Peyer's patch (tissue), 4 donors: Measurements from ENCODE around the gene ATP5PB.

ENCODE experiments used
- POLR2A ChIP-seq, 2 donors: fragments of 450-650 bp; IDR thresholded peaks; one replicate each; pipeline ENCODE4 v1.5.1; 2017; ENCODE audit warnings: antibody characterized with exemption in 2 of 2, mild to moderate bottlenecking in 2 of 2, moderate library complexity in 2 of 2
- TF ChIP-seq, protein P1 (sequence below), 6 experiments: fragments of 450-650 bp in 4 of 6; fragments of 200-600 bp in 2 of 6; sonication (generic) in 1 of 6; IDR thresholded peaks; one replicate each; pipeline ENCODE4 v1.5.1; 2017 to 2019; ENCODE audit warnings: antibody characterized with exemption in 6 of 6, mild to moderate bottlenecking in 3 of 6, moderate library complexity in 1 of 6

DNA sequence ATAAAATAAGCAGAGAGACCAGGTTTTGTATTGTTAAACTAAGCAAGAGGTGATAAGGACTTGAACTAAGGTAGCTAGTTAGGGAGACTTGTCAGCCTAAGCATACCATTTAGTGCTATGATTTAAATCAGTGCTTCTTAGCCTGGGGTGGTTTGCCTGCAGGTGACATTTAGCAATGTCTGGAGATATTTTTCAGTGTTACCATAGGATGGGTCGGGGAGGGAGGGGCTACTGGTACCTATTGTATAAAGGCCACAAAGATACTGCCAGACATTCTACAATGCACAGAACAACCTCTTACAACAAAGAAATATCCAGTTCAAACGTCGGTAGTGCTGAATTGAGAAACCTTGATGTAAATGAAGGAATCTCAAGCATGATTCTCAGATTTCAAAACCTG lies 3.3 kb downstream of the ATP5PB start:
- no peak for TF ChIP-seq POLR2A (IDR thresholded peaks at IDR 0.05)
- TF ChIP-seq, protein P1, sequence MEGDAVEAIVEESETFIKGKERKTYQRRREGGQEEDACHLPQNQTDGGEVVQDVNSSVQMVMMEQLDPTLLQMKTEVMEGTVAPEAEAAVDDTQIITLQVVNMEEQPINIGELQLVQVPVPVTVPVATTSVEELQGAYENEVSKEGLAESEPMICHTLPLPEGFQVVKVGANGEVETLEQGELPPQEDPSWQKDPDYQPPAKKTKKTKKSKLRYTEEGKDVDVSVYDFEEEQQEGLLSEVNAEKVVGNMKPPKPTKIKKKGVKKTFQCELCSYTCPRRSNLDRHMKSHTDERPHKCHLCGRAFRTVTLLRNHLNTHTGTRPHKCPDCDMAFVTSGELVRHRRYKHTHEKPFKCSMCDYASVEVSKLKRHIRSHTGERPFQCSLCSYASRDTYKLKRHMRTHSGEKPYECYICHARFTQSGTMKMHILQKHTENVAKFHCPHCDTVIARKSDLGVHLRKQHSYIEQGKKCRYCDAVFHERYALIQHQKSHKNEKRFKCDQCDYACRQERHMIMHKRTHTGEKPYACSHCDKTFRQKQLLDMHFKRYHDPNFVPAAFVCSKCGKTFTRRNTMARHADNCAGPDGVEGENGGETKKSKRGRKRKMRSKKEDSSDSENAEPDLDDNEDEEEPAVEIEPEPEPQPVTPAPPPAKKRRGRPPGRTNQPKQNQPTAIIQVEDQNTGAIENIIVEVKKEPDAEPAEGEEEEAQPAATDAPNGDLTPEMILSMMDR (IDR thresholded peaks at IDR 0.05) = no peak
